GM23338 (cell line): ENCODE results near the gene CFAP300. TPM values are rescaled to one million over a fixed set of nuclear protein-coding genes. Genes with fewer than 3 reads are reported as not detected.

Source experiments
- ATAC-seq: fragments of 200-7000 bp; cut with Tn5 transposase; 3 replicates; pipeline ENCODE4 v1.9.1; 2020
- DNase-seq: peaks from one replicate; pipeline ENCODE4 v3.0.0-alpha.2; 2015; ENCODE audit warnings: low spot score
- H2AFZ ChIP-seq: fragments of 200-600 bp; sonication (generic); 2 replicates; pipeline ENCODE4 v1.8.0; 2016; ENCODE audit warnings: antibody characterized with exemption, mild to moderate bottlenecking, moderate library complexity
- H3F3A ChIP-seq: fragments of 200-600 bp; sonication (generic); replicated peaks from 2 replicates; pipeline ENCODE4 v1.8.0; 2017; ENCODE audit warnings: antibody characterized with exemption, mixed run types, low read depth
- H3K27ac ChIP-seq: fragments of 200-600 bp; sonication (generic); 2 replicates; pipeline ENCODE4 v1.6.1; 2016; ENCODE audit warnings: low read depth
- H3K27me3 ChIP-seq: fragments of 200-600 bp; sonication (generic); 2 replicates; pipeline ENCODE4 v1.8.0; 2016; ENCODE audit warnings: mild to moderate bottlenecking, mixed run types, moderate library complexity; ENCODE audit not compliant: insufficient read depth
- H3K36me3 ChIP-seq: fragments of 200-600 bp; sonication (generic); 2 replicates; pipeline ENCODE4 v1.8.0; 2016; ENCODE audit warnings: mild to moderate bottlenecking; ENCODE audit not compliant: insufficient read depth
- H3K4me1 ChIP-seq: fragments of 200-600 bp; sonication (generic); 2 replicates; pipeline ENCODE4 v1.8.0; 2016; ENCODE audit warnings: mild to moderate bottlenecking, moderate library complexity; ENCODE audit not compliant: insufficient read depth
- H3K4me2 ChIP-seq: fragments of 200-600 bp; sonication (generic); 2 replicates; pipeline ENCODE4 v1.7.1; 2017; ENCODE audit warnings: mixed run types
- H3K4me3 ChIP-seq: fragments of 200-600 bp; sonication (generic); 2 replicates; pipeline ENCODE4 v1.6.1; 2016; ENCODE audit warnings: mixed run types
- H3K79me2 ChIP-seq: fragments of 200-600 bp; sonication (generic); replicated peaks from 2 replicates; pipeline ENCODE4 v1.8.0; 2017; ENCODE audit warnings: mild to moderate bottlenecking; ENCODE audit not compliant: insufficient read depth
- H3K9me2 ChIP-seq: fragments of 200-600 bp; sonication (generic); 2 replicates; pipeline ENCODE4 v1.8.0; 2017; ENCODE audit not compliant: insufficient read depth
- H4K20me1 ChIP-seq: fragments of 200-600 bp; sonication (generic); replicated peaks from 2 replicates; pipeline ENCODE4 v1.8.0; 2017; ENCODE audit warnings: mild to moderate bottlenecking; ENCODE audit not compliant: insufficient read depth
- H3K27ac Mint-ChIP-seq: 2 replicates; pipeline ENCODE4 v1.8.0; 2020; ENCODE audit warnings: inconsistent platforms, mild to moderate bottlenecking, moderate library complexity, mixed read lengths
- H3K27me3 Mint-ChIP-seq: 3 replicates; pipeline ENCODE4 v1.8.0; 2022; ENCODE audit warnings: low read depth, mild to moderate bottlenecking, moderate library complexity, mixed read lengths, inconsistent platforms; ENCODE audit not compliant: insufficient read depth, poor library complexity
- H3K36me3 Mint-ChIP-seq: 3 replicates; pipeline ENCODE4 v1.8.0; 2021; ENCODE audit warnings: low read depth, mild to moderate bottlenecking, inconsistent platforms, moderate library complexity, mixed read lengths
- H3K4me1 Mint-ChIP-seq: 3 replicates; pipeline ENCODE4 v1.8.0; 2020; ENCODE audit warnings: mild to moderate bottlenecking, inconsistent platforms, mixed read lengths
- H3K4me3 Mint-ChIP-seq: 3 replicates; pipeline ENCODE4 v1.8.0; 2021; ENCODE audit warnings: moderate library complexity, mild to moderate bottlenecking, inconsistent platforms, mixed read lengths
- H3K9me3 Mint-ChIP-seq: 3 replicates; pipeline ENCODE4 v1.8.0; 2020; ENCODE audit warnings: moderate library complexity, mild to moderate bottlenecking, inconsistent platforms, mixed read lengths
- CREB1 ChIP-seq: fragments of 250-450 bp; sonication (Bioruptor Pico); IDR thresholded peaks from 2 replicates; pipeline ENCODE4 v1.5.0; 2020; ENCODE audit warnings: low read depth, mild to moderate bottlenecking, moderate library complexity
- EZH2 ChIP-seq: fragments of 200-600 bp; sonication (generic); IDR thresholded peaks from one replicate; pipeline ENCODE4 v1.8.0; 2017; ENCODE audit warnings: antibody characterized with exemption, mild to moderate bottlenecking, low read depth; ENCODE audit not compliant: unreplicated experiment
- EZH2phosphoT487 ChIP-seq: fragments of 200-600 bp; sonication (generic); IDR thresholded peaks from one replicate; pipeline ENCODE4 v1.8.1; 2018; ENCODE audit warnings: antibody characterized with exemption; ENCODE audit not compliant: unreplicated experiment
- JUNB ChIP-seq: IDR thresholded peaks from one replicate; pipeline ENCODE4 v1.6.1; 2016; ENCODE audit warnings: antibody characterized with exemption; ENCODE audit not compliant: unreplicated experiment
- POLR2AphosphoS5 ChIP-seq: IDR thresholded peaks from 2 replicates; pipeline ENCODE4 v1.6.1; 2016; ENCODE audit warnings: antibody characterized with exemption, low read depth
- REST ChIP-seq: IDR thresholded peaks from one replicate; pipeline ENCODE4 v1.6.1; 2018; ENCODE audit warnings: antibody characterized with exemption; ENCODE audit not compliant: unreplicated experiment
- STAT1 ChIP-seq: IDR thresholded peaks from one replicate; pipeline ENCODE4 v1.6.1; 2016; ENCODE audit warnings: antibody characterized with exemption; ENCODE audit not compliant: unreplicated experiment
- ZNF114 ChIP-seq: fragments of 250-450 bp; sonication (Bioruptor Pico); IDR thresholded peaks from 2 replicates; pipeline ENCODE4 v1.5.0; 2020; ENCODE audit warnings: mild to moderate bottlenecking, moderate library complexity
- ZNF331 ChIP-seq: fragments of 250-450 bp; sonication (Bioruptor Pico); IDR thresholded peaks from 2 replicates; pipeline ENCODE4 v1.5.0; 2020; ENCODE audit warnings: low read depth, mild to moderate bottlenecking, moderate library complexity
- long read RNA-seq: library from polyadenylated mRNA; unstranded; transcript quantifications from one replicate; pipeline ENCODE4 v2.0.0, GENCODE V29; 2020; ENCODE audit not compliant: unreplicated experiment
- polyA plus RNA-seq: library from polyadenylated mRNA; unstranded; fragments of >200 nt; fragmentation: Nextera tagmentation; extraction: Ambion mirVana; gene quantifications from 2 replicates; pipeline ENCODE4 v1.2.1, GENCODE V29; 2016
- total RNA-seq: library from RNA; depleted of rRNA; stranded (reverse); fragments of >200 nt; shearing (Covaris generic); gene quantifications from 2 replicates; pipeline ENCODE4 v1.2.3, GENCODE V29; 2014; rRNA removed
- TF ChIP-seq, protein P1 (sequence below): fragments of 250-450 bp; sonication (Bioruptor Pico); IDR thresholded peaks from 2 replicates; pipeline ENCODE4 v1.5.0; 2020; ENCODE audit warnings: mild to moderate bottlenecking, moderate library complexity

Gene CFAP300
- total RNA-seq (1.2 and 1.4 TPM in 2 replicates), polyA plus RNA-seq (5.3 and 6.0 TPM in 2 replicates)
- long read RNA-seq, partial matches to known transcripts = 1 of 3 reads
- long read RNA-seq, other reads (novel, unspliced or antisense) = 0 of 3 reads

DNA sequence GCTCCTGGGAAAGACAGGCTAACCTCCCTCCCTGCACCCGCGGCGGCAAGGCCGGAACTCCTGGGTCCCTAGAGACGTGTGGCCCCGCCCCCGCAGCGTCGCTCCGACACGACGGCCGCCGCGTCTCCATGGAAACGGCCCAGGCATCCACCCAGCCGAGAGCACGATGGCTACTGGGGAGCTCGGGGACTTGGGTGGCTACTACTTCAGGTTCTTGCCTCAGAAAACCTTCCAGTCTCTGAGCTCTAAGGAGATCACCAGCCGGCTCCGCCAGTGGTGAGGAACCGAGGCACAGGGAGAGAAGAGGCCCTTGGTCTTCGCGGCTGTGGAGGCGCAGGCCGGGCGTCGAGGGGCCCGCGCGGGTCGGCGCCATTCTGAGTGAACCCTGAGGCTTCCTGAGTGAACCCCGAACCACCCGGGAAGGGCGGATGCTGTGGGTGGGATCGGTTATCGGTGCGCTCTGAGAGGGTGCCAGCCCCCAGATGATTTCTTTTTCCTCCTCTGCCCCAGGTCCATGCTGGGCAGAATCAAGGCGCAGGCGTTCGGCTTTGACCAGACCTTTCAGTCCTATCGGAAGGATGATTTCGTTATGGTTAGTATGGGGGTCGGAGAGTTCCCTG, at the start of gene CFAP300:
CFAP300 (plus strand) TSS at position 133 of the 620 bp plus-strand sequence; CDS start at position 167, 34 bp downstream.
- DNase-seq (peak; percentile 85), ATAC-seq (peak; percentile 90)
- Mint-ChIP-seq H3K4me1 (peaks cover 12% of the 10 kb centered on the region), H3K36me3 (no peaks in the 10 kb centered on the region), H3K4me3 (peak within 1 kb of the TSS; percentile 73), H3K27me3 (peaks cover 3% of the 10 kb centered on the region), H3K9me3 (no peaks in the 10 kb centered on the region), H3K27ac (no peak within 1 kb of the TSS; the same call in 1 of the 2 replicates)
- H4K20me1 ChIP-seq = no peaks in the 10 kb centered on the region
- H3K4me2 ChIP-seq = peak within 1 kb of the TSS; percentile 92
- peaks cover 12% of the 10 kb centered on the region for H3K27me3 ChIP-seq
- H3F3A ChIP-seq = no peaks in the 10 kb centered on the region
- H3K36me3 ChIP-seq = no peaks in the 10 kb centered on the region
- no peak within 1 kb of the TSS for H3K27ac ChIP-seq
- no peaks in the 10 kb centered on the region for H3K9me2 ChIP-seq
- H3K4me1 ChIP-seq = peaks cover 10% of the 10 kb centered on the region
- H2AFZ ChIP-seq = peak within 1 kb of the TSS; percentile 99
- no peaks in the 10 kb centered on the region for H3K79me2 ChIP-seq
- H3K4me3 ChIP-seq = peak within 1 kb of the TSS; percentile 79
- TF ChIP-seq CREB1 (peak; percentile 75), EZH2 (no peak), EZH2phosphoT487 (no peak), POLR2AphosphoS5 (peak; percentile 47), STAT1 (no peak)

DNA sequence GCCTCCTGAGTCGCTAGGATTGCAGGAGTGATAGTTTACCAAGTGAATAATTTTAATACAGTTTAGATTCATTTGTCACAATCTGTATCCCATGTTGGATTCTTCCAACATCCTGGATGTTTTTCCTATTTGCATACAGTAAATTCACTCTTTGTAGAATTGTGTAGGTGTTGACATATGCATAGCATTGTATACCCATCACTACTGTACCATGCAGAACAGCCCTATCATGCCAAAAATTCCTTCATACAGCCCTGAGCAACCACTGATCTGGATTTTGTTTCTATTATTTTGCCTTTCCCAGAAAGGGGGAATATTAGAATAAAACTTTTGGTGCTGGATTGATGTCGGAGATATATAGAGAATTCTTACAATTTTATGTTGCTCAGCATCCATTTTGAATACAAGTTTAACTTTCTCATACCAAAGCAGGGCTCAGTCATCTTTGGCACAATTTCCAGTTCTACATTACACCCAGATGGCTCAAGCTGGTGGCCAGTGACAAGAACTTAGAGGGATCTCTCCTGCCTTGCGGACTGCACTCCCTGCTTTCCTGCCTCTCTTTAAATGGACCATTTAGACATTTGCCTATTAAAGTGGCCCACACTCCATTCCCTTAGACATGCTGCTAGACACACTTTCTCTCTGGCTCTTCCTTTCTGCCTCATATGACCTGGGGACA, 45.4 kb upstream of the CFAP300 start:
- DNase-seq = no peak
- ATAC-seq = no peak
- Mint-ChIP-seq H3K27ac (no peak overlapping the region), H3K4me1 (peaks cover 6% of the 10 kb centered on the region), H3K36me3 (no peaks in the 10 kb centered on the region), H3K27me3 (peaks cover 3% of the 10 kb centered on the region), H3K9me3 (no peaks in the 10 kb centered on the region), H3K4me3 (no peak overlapping the region)
- H3K27ac ChIP-seq = no peak overlapping the region
- H3K79me2 ChIP-seq = no peaks in the 10 kb centered on the region
- H4K20me1 ChIP-seq = no peaks in the 10 kb centered on the region
- H3K4me1 ChIP-seq = no peaks in the 10 kb centered on the region
- no peaks in the 10 kb centered on the region for H3K27me3 ChIP-seq
- H3K4me2 ChIP-seq = no peak overlapping the region
- no peaks in the 10 kb centered on the region for H3K36me3 ChIP-seq
- no peak overlapping the region for H3K4me3 ChIP-seq
- no peaks in the 10 kb centered on the region for H3F3A ChIP-seq
- H3K9me2 ChIP-seq = no peaks in the 10 kb centered on the region
- no peak overlapping the region for H2AFZ ChIP-seq
- TF ChIP-seq, protein P1, sequence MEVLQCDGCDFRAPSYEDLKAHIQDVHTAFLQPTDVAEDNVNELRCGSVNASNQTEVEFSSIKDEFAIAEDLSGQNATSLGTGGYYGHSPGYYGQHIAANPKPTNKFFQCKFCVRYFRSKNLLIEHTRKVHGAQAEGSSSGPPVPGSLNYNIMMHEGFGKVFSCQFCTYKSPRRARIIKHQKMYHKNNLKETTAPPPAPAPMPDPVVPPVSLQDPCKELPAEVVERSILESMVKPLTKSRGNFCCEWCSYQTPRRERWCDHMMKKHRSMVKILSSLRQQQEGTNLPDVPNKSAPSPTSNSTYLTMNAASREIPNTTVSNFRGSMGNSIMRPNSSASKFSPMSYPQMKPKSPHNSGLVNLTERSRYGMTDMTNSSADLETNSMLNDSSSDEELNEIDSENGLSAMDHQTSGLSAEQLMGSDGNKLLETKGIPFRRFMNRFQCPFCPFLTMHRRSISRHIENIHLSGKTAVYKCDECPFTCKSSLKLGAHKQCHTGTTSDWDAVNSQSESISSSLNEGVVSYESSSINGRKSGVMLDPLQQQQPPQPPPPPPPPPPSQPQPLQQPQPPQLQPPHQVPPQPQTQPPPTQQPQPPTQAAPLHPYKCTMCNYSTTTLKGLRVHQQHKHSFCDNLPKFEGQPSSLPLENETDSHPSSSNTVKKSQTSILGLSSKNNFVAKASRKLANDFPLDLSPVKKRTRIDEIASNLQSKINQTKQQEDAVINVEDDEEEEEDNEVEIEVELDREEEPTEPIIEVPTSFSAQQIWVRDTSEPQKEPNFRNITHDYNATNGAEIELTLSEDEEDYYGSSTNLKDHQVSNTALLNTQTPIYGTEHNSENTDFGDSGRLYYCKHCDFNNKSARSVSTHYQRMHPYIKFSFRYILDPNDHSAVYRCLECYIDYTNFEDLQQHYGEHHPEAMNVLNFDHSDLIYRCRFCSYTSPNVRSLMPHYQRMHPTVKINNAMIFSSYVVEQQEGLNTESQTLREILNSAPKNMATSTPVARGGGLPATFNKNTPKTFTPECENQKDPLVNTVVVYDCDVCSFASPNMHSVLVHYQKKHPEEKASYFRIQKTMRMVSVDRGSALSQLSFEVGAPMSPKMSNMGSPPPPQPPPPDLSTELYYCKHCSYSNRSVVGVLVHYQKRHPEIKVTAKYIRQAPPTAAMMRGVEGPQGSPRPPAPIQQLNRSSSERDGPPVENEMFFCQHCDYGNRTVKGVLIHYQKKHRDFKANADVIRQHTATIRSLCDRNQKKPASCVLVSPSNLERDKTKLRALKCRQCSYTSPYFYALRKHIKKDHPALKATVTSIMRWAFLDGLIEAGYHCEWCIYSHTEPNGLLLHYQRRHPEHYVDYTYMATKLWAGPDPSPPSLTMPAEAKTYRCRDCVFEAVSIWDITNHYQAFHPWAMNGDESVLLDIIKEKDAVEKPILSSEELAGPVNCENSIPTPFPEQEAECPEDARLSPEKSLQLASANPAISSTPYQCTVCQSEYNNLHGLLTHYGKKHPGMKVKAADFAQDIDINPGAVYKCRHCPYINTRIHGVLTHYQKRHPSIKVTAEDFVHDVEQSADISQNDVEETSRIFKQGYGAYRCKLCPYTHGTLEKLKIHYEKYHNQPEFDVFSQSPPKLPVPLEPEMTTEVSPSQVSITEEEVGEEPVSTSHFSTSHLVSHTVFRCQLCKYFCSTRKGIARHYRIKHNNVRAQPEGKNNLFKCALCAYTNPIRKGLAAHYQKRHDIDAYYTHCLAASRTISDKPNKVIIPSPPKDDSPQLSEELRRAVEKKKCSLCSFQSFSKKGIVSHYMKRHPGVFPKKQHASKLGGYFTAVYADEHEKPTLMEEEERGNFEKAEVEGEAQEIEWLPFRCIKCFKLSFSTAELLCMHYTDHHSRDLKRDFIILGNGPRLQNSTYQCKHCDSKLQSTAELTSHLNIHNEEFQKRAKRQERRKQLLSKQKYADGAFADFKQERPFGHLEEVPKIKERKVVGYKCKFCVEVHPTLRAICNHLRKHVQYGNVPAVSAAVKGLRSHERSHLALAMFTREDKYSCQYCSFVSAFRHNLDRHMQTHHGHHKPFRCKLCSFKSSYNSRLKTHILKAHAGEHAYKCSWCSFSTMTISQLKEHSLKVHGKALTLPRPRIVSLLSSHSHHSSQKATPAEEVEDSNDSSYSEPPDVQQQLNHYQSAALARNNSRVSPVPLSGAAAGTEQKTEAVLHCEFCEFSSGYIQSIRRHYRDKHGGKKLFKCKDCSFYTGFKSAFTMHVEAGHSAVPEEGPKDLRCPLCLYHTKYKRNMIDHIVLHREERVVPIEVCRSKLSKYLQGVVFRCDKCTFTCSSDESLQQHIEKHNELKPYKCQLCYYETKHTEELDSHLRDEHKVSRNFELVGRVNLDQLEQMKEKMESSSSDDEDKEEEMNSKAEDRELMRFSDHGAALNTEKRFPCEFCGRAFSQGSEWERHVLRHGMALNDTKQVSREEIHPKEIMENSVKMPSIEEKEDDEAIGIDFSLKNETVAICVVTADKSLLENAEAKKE = no peak
- no peak for TF ChIP-seq EZH2
- TF ChIP-seq ZNF331 (CRISPR knock-in tag) = no peak
- TF ChIP-seq STAT1 = no peak
- no peak for TF ChIP-seq EZH2phosphoT487
- TF ChIP-seq ZNF114 = no peak
- TF ChIP-seq POLR2AphosphoS5 = no peak
- no peak for TF ChIP-seq CREB1
- TF ChIP-seq REST = no peak
- TF ChIP-seq JUNB = no peak
